ENCODE measurements around the gene TMEM9. TPM values are rescaled to one million over a fixed set of nuclear protein-coding genes. Genes with fewer than 3 reads are reported as not detected.

The TMEM9 gene
- total and polyA plus RNA-seq, 10 of the 15 experiments (the other 5 are each of a cell fraction or from before 2014, with no cell fraction given): 7.2 to 46.1 (median 17.3) TPM

DNA sequence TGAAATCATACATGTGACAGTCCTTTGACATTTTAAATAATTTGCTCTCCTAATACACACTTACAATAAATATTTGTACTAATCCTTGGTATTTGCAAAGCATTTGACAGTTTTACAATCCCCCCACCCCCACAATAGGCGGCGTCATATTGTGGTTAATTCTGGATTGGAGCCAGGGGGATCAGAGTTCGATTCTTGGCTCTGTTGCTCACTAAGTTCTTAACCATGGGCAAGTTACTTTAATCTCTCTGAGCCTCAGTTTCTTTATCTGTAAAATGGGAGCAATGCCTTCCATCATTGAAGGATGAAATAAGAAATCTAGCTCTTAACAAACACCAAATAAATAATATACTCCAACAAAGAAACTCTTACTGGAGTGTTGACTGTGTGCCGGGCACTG lies 65.9 kb downstream of the TMEM9 start:
- CTCF ChIA-PET: no interaction called here
- Histone ChIP-seq H3K4me1 (ENCODE audit: control insufficient read depth, insufficient read depth, low read length) (no peaks in the 10 kb centered on the region), H3K27me3 (replicated peaks in 1 of 2; ENCODE audit: control insufficient read depth in 2 of 2, insufficient read depth in 2 of 2, low read length in 1 of 2) (no peaks in the 10 kb centered on the region; a peak in 3 of 4 replicates), H3K9me3 (replicated peaks; ENCODE audit: control insufficient read depth, insufficient read depth, low read length) (no peaks in the 10 kb centered on the region), H4K20me1 (ENCODE audit: control insufficient read depth, insufficient read depth) (no peaks in the 10 kb centered on the region), H3K9ac (ENCODE audit: control insufficient read depth, insufficient read depth, low read length) (no peak overlapping the region), H3K4me2 (ENCODE audit: control insufficient read depth, insufficient read depth) (no peak overlapping the region), H3K79me2 (ENCODE audit: control insufficient read depth, insufficient read depth, low read length) (no peaks in the 10 kb centered on the region), H2AFZ (ENCODE audit: control insufficient read depth, low read depth, low read length) (no peak overlapping the region), H3K4me3 (no peak overlapping the region), H3K27ac (ENCODE audit: control insufficient read depth, insufficient read depth) (no peak overlapping the region), H3K36me3 (ENCODE audit: control insufficient read depth in 2 of 2, insufficient read depth in 2 of 2, low read length in 1 of 2) (no peaks in the 10 kb centered on the region)
- no peak for ATAC-seq
- WGBS (ENCODE audit: insufficient coverage, insufficient replicate concordance, low lambda C conversion rate, missing lambda C conversion rate): 38% methylated on average over 4 of the region's 4 CpGs
- DNase-seq (ENCODE audit: low read depth, low spot score): no peak
- RAD21 ChIA-PET (ENCODE audit: unreplicated experiment): no interaction called here
- SMC1A ChIA-PET (ENCODE audit: uncharacterized antibody, unreplicated experiment): no interaction called here
- POLR2A ChIA-PET: no interaction called here
- intact Hi-C loops (cut with micrococcal nuclease; ENCODE audit: unreplicated experiment) (loop anchor here (10.0 kb wide), 2 partner anchors 136 to 276 kb away; no protein-coding TSS in a partner anchor), in situ Hi-C loops (cut with MboI) (no loop called here)
- no TSS peak for BruUV-seq (replicated peaks)
- TF ChIP-seq CHD4 (IDR thresholded peaks at IDR 0.05) (no peak), PBX3 (IDR thresholded peaks at IDR 0.05; ENCODE audit: insufficient replicate concordance, low read depth, low read length) (no peak)
- no peak for FAIRE-seq

DNA sequence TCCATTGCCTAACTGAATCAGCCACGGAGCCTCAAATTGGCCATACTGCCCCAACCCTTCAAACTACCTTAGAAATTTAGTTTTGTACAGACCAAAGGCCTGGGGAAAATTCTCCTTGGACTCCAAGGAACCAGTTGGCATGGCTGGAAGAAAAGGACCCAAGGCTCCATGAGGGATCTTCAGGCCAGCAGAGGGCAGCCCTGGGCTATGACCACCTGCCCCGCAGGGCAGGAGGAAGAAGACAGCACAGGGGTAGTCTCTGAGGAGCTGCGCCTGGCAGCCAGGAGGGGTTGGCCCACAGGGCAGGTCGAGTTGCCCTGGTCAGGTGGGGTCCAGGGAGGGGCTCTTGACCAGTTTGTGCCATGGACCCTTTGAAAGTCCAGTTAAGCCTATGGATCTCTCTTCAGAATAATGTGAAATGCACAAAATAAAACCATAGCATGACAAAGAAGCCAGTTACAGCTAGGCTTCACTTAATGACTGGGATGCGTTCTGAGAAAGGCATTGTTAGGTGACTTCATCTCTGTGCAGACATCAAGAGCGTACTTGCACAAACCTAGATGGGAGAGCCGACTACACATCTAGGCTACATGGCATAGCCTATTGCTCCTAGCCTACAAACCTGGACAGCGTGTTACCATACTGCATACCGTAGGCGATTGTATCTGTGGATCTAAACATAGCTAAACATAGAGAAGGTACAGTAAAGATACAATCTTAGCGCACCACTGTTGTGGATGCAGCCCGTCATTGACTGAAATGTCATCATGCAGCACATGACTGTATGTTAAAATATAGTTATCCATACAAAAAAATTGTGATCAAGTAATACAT lies 68.2 kb downstream of the TMEM9 start:
- RAD21 ChIA-PET (ENCODE audit: unreplicated experiment): interaction anchor here (0.8 to 2.5 kb wide), 5 partner anchors 21 to 464 kb away, joined by 3 to 9 read pairs (median 4); no protein-coding TSS in a partner anchor
- ATAC-seq: peak; percentile 96

More for the DNA sequence above, 68.2 kb downstream of the TMEM9 start:
- Histone ChIP-seq H3K9ac (ENCODE audit: control insufficient read depth, insufficient read depth, low read length) (no peak overlapping the region), H3K9me3 (replicated peaks; ENCODE audit: control insufficient read depth, insufficient read depth, low read length) (no peaks in the 10 kb centered on the region), H3K4me2 (ENCODE audit: control insufficient read depth, insufficient read depth) (no peak overlapping the region), H3K4me3 (no peak overlapping the region), H2AFZ (ENCODE audit: control insufficient read depth, low read depth, low read length) (no peak overlapping the region), H3K4me1 (ENCODE audit: control insufficient read depth, insufficient read depth, low read length) (no peaks in the 10 kb centered on the region), H3K79me2 (ENCODE audit: control insufficient read depth, insufficient read depth, low read length) (no peaks in the 10 kb centered on the region), H3K27me3 (replicated peaks in 1 of 2; ENCODE audit: control insufficient read depth in 2 of 2, insufficient read depth in 2 of 2, low read length in 1 of 2) (peaks cover 0 to 2% of the 10 kb centered on the region in 2 experiments; a peak in 2 of 4 replicates), H3K36me3 (ENCODE audit: control insufficient read depth in 2 of 2, insufficient read depth in 2 of 2, low read length in 1 of 2) (no peaks in the 10 kb centered on the region), H3K27ac (ENCODE audit: control insufficient read depth, insufficient read depth) (no peak overlapping the region), H4K20me1 (ENCODE audit: control insufficient read depth, insufficient read depth) (no peaks in the 10 kb centered on the region)
- 33% methylated on average over 12 of the region's 12 CpGs for WGBS (ENCODE audit: insufficient coverage, insufficient replicate concordance, low lambda C conversion rate, missing lambda C conversion rate)
- no peak for FAIRE-seq
- TF ChIP-seq SMC3 (IDR thresholded peaks at IDR 0.05; ENCODE audit: borderline replicate concordance, low read length) (peak; percentile 64; the same call in 1 of the 2 replicates), BCL11A (IDR thresholded peaks at IDR 0.05; ENCODE audit: low read depth, low read length) (no peak), RAD21 (IDR thresholded peaks at IDR 0.05; ENCODE audit: insufficient read depth, low read depth, low read length) (peak; percentile 62), E2F4 (IDR thresholded peaks at IDR 0.05; ENCODE audit: low read depth, low read length) (no peak), LARP7 (IDR thresholded peaks at IDR 0.05) (no peak), GATAD2B (conservative IDR thresholded peaks at IDR 0.05; ENCODE audit: low read depth) (no peak), DPF2 (IDR thresholded peaks at IDR 0.05) (no peak)
- TF ChIP-seq, protein P1, sequence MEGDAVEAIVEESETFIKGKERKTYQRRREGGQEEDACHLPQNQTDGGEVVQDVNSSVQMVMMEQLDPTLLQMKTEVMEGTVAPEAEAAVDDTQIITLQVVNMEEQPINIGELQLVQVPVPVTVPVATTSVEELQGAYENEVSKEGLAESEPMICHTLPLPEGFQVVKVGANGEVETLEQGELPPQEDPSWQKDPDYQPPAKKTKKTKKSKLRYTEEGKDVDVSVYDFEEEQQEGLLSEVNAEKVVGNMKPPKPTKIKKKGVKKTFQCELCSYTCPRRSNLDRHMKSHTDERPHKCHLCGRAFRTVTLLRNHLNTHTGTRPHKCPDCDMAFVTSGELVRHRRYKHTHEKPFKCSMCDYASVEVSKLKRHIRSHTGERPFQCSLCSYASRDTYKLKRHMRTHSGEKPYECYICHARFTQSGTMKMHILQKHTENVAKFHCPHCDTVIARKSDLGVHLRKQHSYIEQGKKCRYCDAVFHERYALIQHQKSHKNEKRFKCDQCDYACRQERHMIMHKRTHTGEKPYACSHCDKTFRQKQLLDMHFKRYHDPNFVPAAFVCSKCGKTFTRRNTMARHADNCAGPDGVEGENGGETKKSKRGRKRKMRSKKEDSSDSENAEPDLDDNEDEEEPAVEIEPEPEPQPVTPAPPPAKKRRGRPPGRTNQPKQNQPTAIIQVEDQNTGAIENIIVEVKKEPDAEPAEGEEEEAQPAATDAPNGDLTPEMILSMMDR (IDR thresholded peaks at IDR 0.05 in 2 of 3, conservative IDR thresholded peaks at IDR 0.05 in 1 of 3; ENCODE audit: control insufficient read depth in 2 of 3, extremely low read depth in 1 of 3, insufficient read depth in 1 of 3, low read depth in 3 of 3, low read length in 3 of 3): peak; percentile 38 to 68 (median 62); a peak in 5 of 6 replicates
- no peak for DNase-seq (ENCODE audit: low read depth, low spot score)
- intact Hi-C loops (cut with micrococcal nuclease; ENCODE audit: unreplicated experiment) (loop anchor here (1.0 to 10.0 kb wide), 3 partner anchors 28 to 279 kb away; no protein-coding TSS in a partner anchor), in situ Hi-C loops (cut with MboI) (no loop called here)
- no TSS peak for BruUV-seq (replicated peaks)
- CTCF ChIA-PET: interaction anchor here (0.6 to 3.0 kb wide), 12 partner anchors 10 to 147 kb away, joined by 3 to 16 read pairs (median 4); no protein-coding TSS in a partner anchor
- SMC1A ChIA-PET (ENCODE audit: uncharacterized antibody, unreplicated experiment): interaction anchor here (0.7 kb wide), 1 partner anchor 142 kb away, joined by 3 read pairs; no protein-coding TSS in a partner anchor
- POLR2A ChIA-PET: no interaction called here

All from GM12878 (cell line).